ENCODE measurements around the gene GCC2.

- TF ChIP-seq EZH2phosphoT487 (IDR thresholded peaks at IDR 0.05; ENCODE audit: borderline replicate concordance): no peak
- no peak for TF ChIP-seq CTCF (conservative IDR thresholded peaks at IDR 0.05; ENCODE audit: low read length)
These were observed 82.7 kb downstream of the GCC2 start for GRCh38 chr2:108531674-108532055.

All from Loucy (cell line).